GM18498 (cell line): ENCODE results near the gene ZFPM1.

ENCODE experiments used
- ATAC-seq: cut with Tn5 transposase; IDR thresholded peaks from one replicate; pipeline ENCODE4 v1.9.1; 2021; ENCODE audit warnings: mild to moderate bottlenecking, moderate library complexity; ENCODE audit not compliant: unreplicated experiment

ZFPM1 gene

GRCh38 chr16:88524973-88525662, 72.0 kb downstream of the ZFPM1 start:
- ATAC-seq, result no peak

DNA sequence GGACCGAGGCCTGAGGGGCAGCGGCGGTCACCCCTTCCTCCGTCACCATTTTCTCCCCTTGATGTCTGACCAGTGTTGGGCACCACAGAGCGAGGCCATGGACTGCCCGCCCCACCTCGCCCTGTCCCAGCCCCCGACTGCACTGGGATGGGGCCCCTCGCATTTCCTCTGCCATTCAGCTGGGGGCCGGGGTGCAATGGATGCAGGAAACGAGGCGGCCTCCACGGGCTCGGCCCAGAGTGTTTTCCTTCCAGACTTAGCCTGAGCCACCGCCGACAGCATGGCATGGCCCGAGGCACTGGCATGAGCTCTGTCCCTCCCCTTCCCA, 72.5 kb downstream of the ZFPM1 start:
- no peak for ATAC-seq

- ATAC-seq, result no peak
Observed at GRCh38 chr16:88526008-88526905, 73.2 kb downstream of the ZFPM1 start.

- ATAC-seq, result no peak
Observed at GRCh38 chr16:88526906-88527185, 73.8 kb downstream of the ZFPM1 start.

DNA sequence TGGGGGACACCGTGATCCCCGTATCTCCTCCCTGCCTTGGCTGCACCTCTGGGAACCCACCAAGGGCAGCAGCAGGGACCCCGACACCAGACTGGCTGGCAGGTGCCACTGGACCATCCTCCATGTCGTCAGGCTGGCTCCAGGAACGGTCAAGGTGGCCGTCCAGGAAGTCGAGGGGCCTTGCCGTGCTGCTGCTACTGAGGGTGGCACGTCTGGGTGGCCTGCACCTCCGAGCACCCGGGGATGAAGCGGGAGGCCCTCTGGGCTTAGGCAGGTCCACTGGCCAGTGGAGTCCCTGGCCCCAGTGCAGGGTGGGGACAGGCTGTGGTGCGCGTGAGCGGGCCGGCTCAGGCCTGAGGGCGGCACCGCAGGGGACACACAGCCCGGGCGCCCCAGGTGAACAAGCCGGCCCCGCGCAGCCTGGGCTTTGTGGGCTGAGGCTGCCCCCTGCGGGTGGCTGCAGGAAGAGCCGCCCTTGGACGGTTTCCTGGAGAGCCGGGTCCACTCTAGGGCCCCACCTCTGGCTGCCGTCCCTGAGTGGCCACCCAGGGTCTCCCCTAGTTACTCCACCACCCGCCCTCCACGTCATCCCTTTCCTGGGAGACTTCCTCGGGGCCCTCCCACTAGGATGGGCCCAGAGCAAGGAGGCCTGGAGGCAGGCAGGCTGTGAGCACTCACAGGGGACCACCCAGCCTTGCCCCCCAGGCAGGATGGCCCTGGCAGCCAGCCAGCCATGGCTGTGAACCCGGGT, 74.3 kb downstream of the ZFPM1 start:
- peak; percentile 51 for ATAC-seq

GRCh38 chr16:88527937-88528743, 75.1 kb downstream of the ZFPM1 start:
- no peak for ATAC-seq

DNA sequence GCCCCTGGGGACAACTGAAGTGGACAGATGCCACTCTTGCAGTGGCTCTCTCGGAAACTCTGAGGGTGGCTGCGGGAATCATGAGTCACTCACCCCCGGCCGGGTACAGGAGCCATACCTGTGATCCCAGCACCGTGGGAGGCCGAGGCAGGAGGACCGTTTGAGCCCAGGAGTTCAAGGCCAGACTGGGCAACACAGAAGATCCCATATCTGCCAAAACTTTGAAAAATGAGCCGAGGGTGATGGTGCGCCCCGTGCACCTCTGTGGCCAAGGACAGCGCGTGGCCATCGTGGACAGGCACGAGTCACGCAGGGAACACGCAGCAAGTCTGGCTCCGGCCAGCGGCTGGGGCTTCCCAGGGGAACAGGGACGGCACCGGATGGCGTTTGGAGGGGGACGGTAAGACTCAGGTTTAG, 75.8 kb downstream of the ZFPM1 start:
- no peak for ATAC-seq

GRCh38 chr16:88529596-88529995, 76.5 kb downstream of the ZFPM1 start:
- ATAC-seq, result no peak

GRCh38 chr16:88530051-88530857, 77.2 kb downstream of the ZFPM1 start:
- no peak for ATAC-seq

- no peak for ATAC-seq
Observed at GRCh38 chr16:88530858-88531203, 77.8 kb downstream of the ZFPM1 start.

- no peak for ATAC-seq
Observed at GRCh38 chr16:88531346-88531745, 78.3 kb downstream of the ZFPM1 start.

DNA sequence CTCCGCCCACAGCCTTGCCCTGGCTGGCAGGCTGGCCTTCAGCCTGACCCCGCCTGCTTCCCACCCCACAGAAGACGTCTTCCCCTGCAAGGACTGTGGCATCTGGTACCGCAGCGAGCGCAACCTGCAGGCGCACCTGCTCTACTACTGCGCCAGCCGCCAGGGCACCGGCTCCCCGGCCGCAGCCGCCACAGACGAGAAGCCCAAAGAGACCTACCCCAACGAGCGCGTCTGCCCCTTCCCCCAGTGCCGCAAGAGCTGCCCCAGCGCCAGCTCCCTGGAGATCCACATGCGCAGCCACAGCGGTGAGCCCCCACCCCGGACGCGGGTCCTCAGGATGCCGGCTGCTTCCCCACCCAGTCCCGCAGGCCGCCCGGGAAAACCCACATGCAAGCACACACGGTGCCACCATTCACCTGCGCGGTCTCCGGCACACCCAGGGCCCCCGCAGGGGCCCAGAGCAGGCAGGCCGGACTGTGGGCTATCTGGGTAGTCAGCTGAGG, 78.9 kb downstream of the ZFPM1 start:
- no peak for ATAC-seq

GRCh38 chr16:88532434-88533241, 79.6 kb downstream of the ZFPM1 start:
- no peak for ATAC-seq

DNA sequence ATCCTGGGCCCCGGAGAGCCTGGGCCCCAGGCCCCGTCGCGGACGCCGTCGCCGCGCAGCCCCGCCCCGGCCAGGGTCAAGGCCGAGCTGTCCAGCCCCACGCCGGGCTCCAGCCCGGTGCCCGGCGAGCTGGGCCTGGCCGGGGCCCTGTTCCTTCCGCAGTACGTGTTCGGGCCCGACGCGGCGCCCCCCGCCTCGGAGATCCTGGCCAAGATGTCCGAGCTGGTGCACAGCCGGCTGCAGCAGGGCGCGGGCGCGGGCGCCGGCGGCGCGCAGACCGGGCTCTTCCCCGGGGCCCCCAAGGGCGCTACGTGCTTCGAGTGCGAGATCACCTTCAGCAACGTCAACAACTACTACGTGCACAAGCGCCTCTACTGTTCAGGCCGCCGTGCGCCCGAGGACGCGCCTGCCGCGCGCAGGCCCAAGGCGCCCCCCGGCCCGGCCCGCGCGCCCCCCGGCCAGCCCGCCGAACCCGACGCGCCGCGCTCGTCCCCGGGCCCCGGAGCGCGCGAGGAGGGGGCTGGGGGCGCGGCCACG, 80.4 kb downstream of the ZFPM1 start:
- no peak for ATAC-seq

GRCh38 chr16:88533932-88534637, 81.0 kb downstream of the ZFPM1 start:
- ATAC-seq, result peak; percentile 73

- peak; percentile 19 for ATAC-seq
Observed at GRCh38 chr16:88534638-88535190, 81.6 kb downstream of the ZFPM1 start.

DNA sequence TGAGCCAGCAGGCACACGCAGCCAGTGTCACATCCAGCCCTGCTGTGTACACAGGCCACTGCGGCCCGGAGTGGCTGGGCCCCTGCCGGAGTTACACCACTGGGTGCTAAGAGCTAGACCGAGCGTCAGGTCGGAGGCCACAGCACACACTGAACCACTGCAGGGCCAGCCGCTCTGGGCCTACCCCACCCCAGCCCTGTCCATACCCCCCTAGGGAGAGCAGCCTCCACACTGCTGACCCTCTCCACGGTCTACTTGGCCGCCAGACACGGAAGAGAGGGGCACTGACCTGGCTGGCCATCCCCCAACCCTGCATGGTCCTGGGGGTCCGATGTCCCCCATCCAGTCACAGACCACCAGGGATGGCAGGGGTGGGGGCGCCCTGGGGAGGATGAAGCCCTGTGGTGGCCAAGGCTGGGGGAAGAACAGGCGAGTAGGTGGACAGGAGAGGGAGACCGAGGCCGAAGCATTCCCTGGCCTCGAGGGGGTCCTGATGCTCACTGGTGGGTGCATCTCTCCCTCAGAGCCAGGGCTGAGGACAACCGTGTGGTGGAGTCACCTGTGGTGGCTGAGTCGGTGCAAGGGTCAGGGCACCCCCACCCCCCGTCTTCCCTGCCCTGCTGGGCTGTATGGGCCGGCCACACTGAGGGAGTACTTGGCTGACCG, 82.2 kb downstream of the ZFPM1 start:
- no peak for ATAC-seq

- ATAC-seq, result no peak
Observed at GRCh38 chr16:88535857-88536222, 82.8 kb downstream of the ZFPM1 start.
